ENCODE results near the gene KNDC1.
"Not testable (repeated sequence)": the region's sequence is repeated elsewhere in the genome, so short reads cannot be mapped to it uniquely, and the experiment has no call there.

Gene KNDC1

DNA sequence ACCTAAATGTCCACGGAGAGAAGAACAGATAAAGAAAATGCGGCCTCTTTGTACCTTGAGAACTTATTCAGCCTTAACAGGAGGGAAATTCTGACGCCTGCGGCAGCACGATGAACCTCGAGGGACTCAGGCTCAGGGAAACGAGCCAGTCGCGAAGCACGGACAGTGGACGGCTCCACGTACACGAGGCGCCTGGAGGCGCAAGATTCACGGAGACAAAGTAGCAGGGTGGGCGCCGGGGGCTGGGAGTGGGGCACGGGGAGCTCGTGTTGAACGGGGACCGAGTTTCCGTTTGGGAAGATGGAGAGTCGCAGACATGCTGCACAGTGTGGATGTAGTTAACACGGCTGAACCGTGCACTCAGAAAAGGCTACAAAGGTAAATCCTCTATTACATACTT, 56.8 kb downstream of the KNDC1 start:
- H3K4me3 ChIP-seq (ENCODE audit: control insufficient read depth, low read depth, low read length): no peak overlapping the region
- no peak for DNase-seq (ENCODE audit: low read depth)
- TF ChIP-seq, protein P1, sequence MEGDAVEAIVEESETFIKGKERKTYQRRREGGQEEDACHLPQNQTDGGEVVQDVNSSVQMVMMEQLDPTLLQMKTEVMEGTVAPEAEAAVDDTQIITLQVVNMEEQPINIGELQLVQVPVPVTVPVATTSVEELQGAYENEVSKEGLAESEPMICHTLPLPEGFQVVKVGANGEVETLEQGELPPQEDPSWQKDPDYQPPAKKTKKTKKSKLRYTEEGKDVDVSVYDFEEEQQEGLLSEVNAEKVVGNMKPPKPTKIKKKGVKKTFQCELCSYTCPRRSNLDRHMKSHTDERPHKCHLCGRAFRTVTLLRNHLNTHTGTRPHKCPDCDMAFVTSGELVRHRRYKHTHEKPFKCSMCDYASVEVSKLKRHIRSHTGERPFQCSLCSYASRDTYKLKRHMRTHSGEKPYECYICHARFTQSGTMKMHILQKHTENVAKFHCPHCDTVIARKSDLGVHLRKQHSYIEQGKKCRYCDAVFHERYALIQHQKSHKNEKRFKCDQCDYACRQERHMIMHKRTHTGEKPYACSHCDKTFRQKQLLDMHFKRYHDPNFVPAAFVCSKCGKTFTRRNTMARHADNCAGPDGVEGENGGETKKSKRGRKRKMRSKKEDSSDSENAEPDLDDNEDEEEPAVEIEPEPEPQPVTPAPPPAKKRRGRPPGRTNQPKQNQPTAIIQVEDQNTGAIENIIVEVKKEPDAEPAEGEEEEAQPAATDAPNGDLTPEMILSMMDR (conservative IDR thresholded peaks at IDR 0.05; ENCODE audit: control insufficient read depth, insufficient read depth, low read depth, low read length): no peak

DNA sequence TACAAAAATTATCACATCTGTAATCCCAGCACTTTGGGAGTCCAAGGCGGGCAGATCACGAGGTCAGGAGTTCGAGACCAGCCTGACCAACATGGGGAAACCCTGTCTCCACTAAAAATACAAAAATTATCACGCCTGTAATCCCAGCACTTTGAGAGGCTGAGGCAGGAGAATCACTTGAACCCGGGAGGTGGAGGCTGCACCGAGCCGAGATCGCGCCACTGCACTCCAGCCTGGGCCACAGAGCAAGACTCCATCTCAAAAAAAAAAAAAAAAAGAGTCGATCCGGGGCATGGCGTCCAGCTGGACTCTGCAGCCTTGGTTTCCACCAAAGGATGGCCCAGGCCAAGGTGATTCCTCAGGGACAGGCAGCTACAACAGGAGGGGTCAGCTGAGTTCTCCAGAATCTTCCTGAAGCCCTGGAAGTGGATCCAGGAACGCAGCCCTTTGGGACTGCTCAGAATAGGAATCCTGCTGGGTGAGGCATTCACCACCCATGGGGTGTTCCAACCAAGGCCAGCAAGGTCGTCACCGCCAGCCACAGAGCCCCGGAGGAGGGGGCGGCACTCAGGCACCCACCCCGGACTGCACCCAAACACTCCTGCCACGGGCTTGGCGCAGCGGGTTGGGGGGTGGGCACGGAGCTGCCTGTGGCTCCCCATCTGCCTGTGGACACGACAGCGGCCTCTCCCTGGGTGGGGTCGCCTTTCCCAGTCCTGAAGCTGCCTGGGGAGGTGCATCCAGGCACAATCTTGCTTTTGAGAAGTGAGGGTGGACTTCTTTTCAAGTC, 58.0 kb downstream of the KNDC1 start:
- TF ChIP-seq, protein P1 (conservative IDR thresholded peaks at IDR 0.05; ENCODE audit: control insufficient read depth, insufficient read depth, low read depth, low read length): no peak
- DNase-seq (ENCODE audit: low read depth): no peak
- H3K4me3 ChIP-seq (ENCODE audit: control insufficient read depth, low read depth, low read length): no peak overlapping the region

DNA sequence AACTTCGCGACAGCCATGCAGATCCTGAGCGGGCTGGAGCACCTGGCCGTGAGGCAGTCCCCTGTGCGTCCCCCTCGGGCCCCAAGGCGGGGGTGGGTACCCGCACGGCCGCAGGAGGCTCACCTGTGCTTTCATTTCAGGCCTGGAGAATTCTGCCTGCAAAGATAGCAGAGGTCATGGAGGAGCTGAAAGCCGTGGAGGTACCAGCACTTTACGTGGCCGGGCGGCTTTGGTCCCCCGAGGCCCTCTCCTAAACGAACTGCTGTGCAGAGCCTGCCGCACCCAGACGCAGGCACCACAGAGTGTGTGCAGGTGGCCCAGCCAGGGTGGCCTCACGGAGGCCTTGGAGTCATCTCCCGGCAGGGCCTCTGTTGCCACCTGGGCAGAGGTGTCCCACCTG, 58.9 kb downstream of the KNDC1 start:
- DNase-seq (ENCODE audit: low read depth): no peak
- H3K4me3 ChIP-seq (ENCODE audit: control insufficient read depth, low read depth, low read length): no peak overlapping the region
- TF ChIP-seq, protein P1 (conservative IDR thresholded peaks at IDR 0.05; ENCODE audit: control insufficient read depth, insufficient read depth, low read depth, low read length): no peak

GRCh38 chr10:133219782-133220181, 59.8 kb downstream of the KNDC1 start:
- no peak for DNase-seq (ENCODE audit: low read depth)
- H3K4me3 ChIP-seq (ENCODE audit: control insufficient read depth, low read depth, low read length): no peak overlapping the region
- TF ChIP-seq, protein P1 (conservative IDR thresholded peaks at IDR 0.05; ENCODE audit: control insufficient read depth, insufficient read depth, low read depth, low read length): no peak

GRCh38 chr10:133221331-133221730, 61.3 kb downstream of the KNDC1 start:
- H3K4me3 ChIP-seq (ENCODE audit: control insufficient read depth, low read depth, low read length): no peak overlapping the region
- TF ChIP-seq, protein P1 (conservative IDR thresholded peaks at IDR 0.05; ENCODE audit: control insufficient read depth, insufficient read depth, low read depth, low read length): no peak
- no peak for DNase-seq (ENCODE audit: low read depth)

DNA sequence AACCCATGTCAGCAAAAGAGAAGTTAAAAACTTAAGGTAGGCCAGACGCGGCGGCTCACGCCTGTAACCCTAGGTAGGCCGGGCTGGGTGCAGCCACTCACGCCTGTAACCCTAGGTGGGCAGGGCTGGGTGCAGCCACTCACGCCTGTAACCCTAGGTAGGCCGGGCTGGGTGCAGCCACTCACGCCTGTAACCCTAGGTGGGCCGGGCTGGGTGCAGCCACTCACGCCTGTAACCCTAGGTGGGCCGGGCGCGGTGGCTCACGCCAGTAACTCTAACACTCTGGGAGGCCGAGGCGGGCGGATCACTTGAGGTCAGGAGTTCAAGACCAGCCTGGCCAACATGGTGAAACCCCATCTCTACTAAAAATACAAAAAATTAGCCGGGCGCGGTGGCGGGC, 61.7 kb downstream of the KNDC1 start:
- not testable (repeated sequence) for DNase-seq (ENCODE audit: low read depth); H3K4me3 ChIP-seq (ENCODE audit: control insufficient read depth, low read depth, low read length)

DNA sequence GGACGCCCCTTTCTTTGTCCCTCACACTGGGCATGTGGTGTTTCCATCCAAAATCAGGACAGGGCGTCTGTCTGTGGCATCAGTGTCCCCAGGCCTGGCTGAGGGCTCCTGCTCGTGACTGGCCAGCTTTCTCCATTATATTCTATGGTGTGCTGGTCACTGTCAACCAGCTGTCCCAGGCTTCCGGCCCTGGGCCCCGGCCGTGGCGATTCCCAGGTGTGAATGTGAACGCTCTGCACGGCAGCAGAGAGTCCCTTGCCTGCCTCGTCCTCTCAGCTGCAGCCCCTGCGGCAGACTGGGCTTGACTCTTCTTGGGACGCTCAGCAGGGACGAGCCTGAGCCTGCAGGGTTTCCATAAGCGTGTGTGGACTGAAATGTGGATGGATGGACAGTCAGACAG, 64.1 kb downstream of the KNDC1 start:
- no peak for DNase-seq (ENCODE audit: low read depth)
- H3K4me3 ChIP-seq (ENCODE audit: control insufficient read depth, low read depth, low read length): no peak overlapping the region
- TF ChIP-seq, protein P1 (conservative IDR thresholded peaks at IDR 0.05; ENCODE audit: control insufficient read depth, insufficient read depth, low read depth, low read length): no peak

All from fibroblast of mammary gland (primary cell).